ENCODE measurements around the gene CXCL9.

DNA sequence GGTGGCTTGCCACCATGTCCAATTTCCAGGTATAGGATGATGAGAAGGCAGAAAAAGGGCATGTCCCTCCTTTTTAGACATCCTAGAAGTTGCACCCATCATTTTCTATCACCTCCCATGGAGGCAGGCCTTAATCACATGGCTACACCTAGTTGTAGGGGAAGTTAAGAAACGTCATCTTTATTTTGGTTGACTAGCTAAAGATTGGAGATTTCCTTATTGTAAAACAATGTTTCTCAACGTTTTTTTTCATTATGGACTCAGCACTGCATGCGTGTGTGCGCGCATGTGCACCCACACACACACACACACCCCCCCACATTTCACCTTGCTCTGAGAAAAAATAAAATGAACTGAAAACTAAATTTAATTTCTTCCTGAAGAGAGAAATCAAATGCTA is 2.0 kb upstream of the CXCL9 start:
- TF ChIP-seq POLR2A (IDR thresholded peaks at IDR 0.05): no peak
- TF ChIP-seq, protein P1, sequence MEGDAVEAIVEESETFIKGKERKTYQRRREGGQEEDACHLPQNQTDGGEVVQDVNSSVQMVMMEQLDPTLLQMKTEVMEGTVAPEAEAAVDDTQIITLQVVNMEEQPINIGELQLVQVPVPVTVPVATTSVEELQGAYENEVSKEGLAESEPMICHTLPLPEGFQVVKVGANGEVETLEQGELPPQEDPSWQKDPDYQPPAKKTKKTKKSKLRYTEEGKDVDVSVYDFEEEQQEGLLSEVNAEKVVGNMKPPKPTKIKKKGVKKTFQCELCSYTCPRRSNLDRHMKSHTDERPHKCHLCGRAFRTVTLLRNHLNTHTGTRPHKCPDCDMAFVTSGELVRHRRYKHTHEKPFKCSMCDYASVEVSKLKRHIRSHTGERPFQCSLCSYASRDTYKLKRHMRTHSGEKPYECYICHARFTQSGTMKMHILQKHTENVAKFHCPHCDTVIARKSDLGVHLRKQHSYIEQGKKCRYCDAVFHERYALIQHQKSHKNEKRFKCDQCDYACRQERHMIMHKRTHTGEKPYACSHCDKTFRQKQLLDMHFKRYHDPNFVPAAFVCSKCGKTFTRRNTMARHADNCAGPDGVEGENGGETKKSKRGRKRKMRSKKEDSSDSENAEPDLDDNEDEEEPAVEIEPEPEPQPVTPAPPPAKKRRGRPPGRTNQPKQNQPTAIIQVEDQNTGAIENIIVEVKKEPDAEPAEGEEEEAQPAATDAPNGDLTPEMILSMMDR (IDR thresholded peaks at IDR 0.05): no peak
